K562 (cell line): ENCODE results near the gene HNMT. TPM values are rescaled to one million over a fixed set of nuclear protein-coding genes. Genes with fewer than 3 reads are reported as not detected.

Experiments
- ATAC-seq: fragments of 200-7000 bp; cut with Tn5 transposase; 3 replicates; pipeline ENCODE4 v1.9.1; 2020; ENCODE audit warnings: moderate library complexity
- BruUV-seq: library from RNA; stranded (reverse); fragments of 400-500 nt; replicated peaks from 2 replicates; lab custom pipeline; 2021; lab: Mats Ljungman, UMichigan
- CTCF ChIA-PET: fragments of 300-600 bp; formaldehyde crosslinking; extraction: SDS; loops from one replicate; lab custom pipeline; 2021; ENCODE audit warnings: low intra/inter-chr PET ratio; lab: Yijun Ruan, JAX
- POLR2A ChIA-PET: fragments of 300-600, 350-650 bp; sonication (Branson Sonifier 250); formaldehyde crosslinking; extraction: SDS; loops from one replicate; lab custom pipeline; 2021; ENCODE audit warnings: antibody characterized with exemption, inconsistent platforms; lab: Yijun Ruan, JAX
- DNase-seq, 4 experiments: peaks; one replicate each; pipeline versions ENCODE4 v3.0.0 to v3.0.0-alpha.2; 2011 to 2018; ENCODE audit warnings: low spot score in 3 of 4, mixed read lengths in 3 of 4; ENCODE audit errors: extremely low read depth in 1 of 4
- FAIRE-seq: peaks from 2 replicates; lab custom pipeline; 2011; peaks lifted over from hg19 to GRCh38; lab: Jason Lieb, UNC
- H2AFZ ChIP-seq: 2 replicates; pipeline ENCODE4 v1.6.0; 2011; ENCODE audit warnings: low read depth, low read length, control low read depth, inconsistent platforms
- H3K27ac ChIP-seq: fragments of 200-600 bp; 3 replicates; pipeline ENCODE4 v1.8.0; 2011; ENCODE audit warnings: low read depth, mild to moderate bottlenecking, control low read depth, inconsistent platforms, low read length, moderate library complexity, mixed read lengths; ENCODE audit errors: extremely low read depth
- H3K27me3 ChIP-seq, 2 experiments: fragments of 300-600 bp in 1 of 2; 2 replicates in 1 of 2; 3 replicates in 1 of 2; pipeline versions ENCODE4 v1.6.0 to v1.8.0; 2011; ENCODE audit warnings: inconsistent platforms in 2 of 2, low read length in 2 of 2, mild to moderate bottlenecking in 1 of 2, mixed read lengths in 1 of 2, moderate library complexity in 1 of 2; ENCODE audit not compliant: control insufficient read depth in 2 of 2, insufficient read depth in 2 of 2
- H3K36me3 ChIP-seq: fragments of 300-600 bp; 3 replicates; pipeline ENCODE4 v1.8.0; 2011; ENCODE audit warnings: mild to moderate bottlenecking, low read length, inconsistent platforms; ENCODE audit not compliant: control insufficient read depth, insufficient read depth
- H3K4me1 ChIP-seq, 2 experiments: fragments of 200-600 bp in 1 of 2; replicated peaks in 1 of 2; 2 replicates in 1 of 2; 3 replicates in 1 of 2; pipeline versions ENCODE4 v1.5.1 to v1.8.0; 2011; ENCODE audit warnings: inconsistent platforms in 2 of 2, low read length in 2 of 2, mild to moderate bottlenecking in 1 of 2, mixed read lengths in 1 of 2, moderate library complexity in 1 of 2; ENCODE audit not compliant: control insufficient read depth in 2 of 2, insufficient read depth in 2 of 2
- H3K4me2 ChIP-seq: 2 replicates; pipeline ENCODE4 v1.6.1; 2011; ENCODE audit warnings: low read length, control low read depth, inconsistent platforms, mixed read lengths; ENCODE audit not compliant: insufficient read depth
- H3K4me3 ChIP-seq: fragments of 200-600 bp; sonication (generic), shearing (Covaris generic); 2 replicates; pipeline ENCODE4 v1.5.1; 2016; ENCODE audit warnings: control low read depth, inconsistent platforms
- H3K79me2 ChIP-seq: fragments of 200-600 bp; 3 replicates; pipeline ENCODE4 v1.8.0; 2011; ENCODE audit warnings: low read length, inconsistent platforms; ENCODE audit not compliant: control insufficient read depth, insufficient read depth
- H3K9ac ChIP-seq, 2 experiments: 2 replicates each; pipeline versions ENCODE4 v1.6.0 to v1.6.1; 2011; ENCODE audit warnings: low read depth in 2 of 2, low read length in 2 of 2, control low read depth in 1 of 2, inconsistent platforms in 1 of 2, mild to moderate bottlenecking in 1 of 2, mixed read lengths in 1 of 2; ENCODE audit not compliant: insufficient read depth in 1 of 2
- H3K9me1 ChIP-seq: one replicate; pipeline ENCODE4 v1.6.0; 2011; ENCODE audit warnings: inconsistent platforms, mild to moderate bottlenecking, low read length, moderate library complexity; ENCODE audit not compliant: control insufficient read depth, insufficient read depth
- H3K9me3 ChIP-seq: replicated peaks from 2 replicates; pipeline ENCODE4 v1.5.1; 2011; ENCODE audit warnings: low read depth, low read length, inconsistent platforms; ENCODE audit not compliant: control insufficient read depth, insufficient read depth
- H4K20me1 ChIP-seq: replicated peaks from 2 replicates; pipeline ENCODE4 v1.6.1; 2011; ENCODE audit warnings: low read length, inconsistent platforms, mixed read lengths; ENCODE audit not compliant: control insufficient read depth, insufficient read depth
- ARID1B ChIP-seq: fragments of 450-650 bp; IDR thresholded peaks from 2 replicates; pipeline ENCODE4 v1.6.1; 2016; ENCODE audit warnings: antibody characterized with exemption, mild to moderate bottlenecking, inconsistent platforms
- BCLAF1 ChIP-seq, 2 experiments: fragments of 450-650 bp in 1 of 2; IDR thresholded peaks; 2 replicates each; pipeline ENCODE4 v1.6.1; 2011 to 2017; ENCODE audit warnings: low read depth in 2 of 2, antibody characterized with exemption in 1 of 2, borderline replicate concordance in 1 of 2, low read length in 1 of 2, mild to moderate bottlenecking in 1 of 2, mixed read lengths in 1 of 2; ENCODE audit not compliant: control insufficient read depth in 1 of 2
- BCOR ChIP-seq: fragments of 450-650 bp; IDR thresholded peaks from 2 replicates; pipeline ENCODE4 v1.6.1; 2016
- CBFA2T2 ChIP-seq: fragments of 450-650 bp; conservative IDR thresholded peaks from 2 replicates; pipeline ENCODE4 v1.6.1; 2017; ENCODE audit warnings: mild to moderate bottlenecking
- CBFA2T3 ChIP-seq: fragments of 450-650 bp; IDR thresholded peaks from 2 replicates; pipeline ENCODE4 v1.6.1; 2017
- CCNT2 ChIP-seq: IDR thresholded peaks from 2 replicates; pipeline ENCODE4 v1.6.1; 2011; ENCODE audit warnings: borderline replicate concordance, low read depth, mild to moderate bottlenecking, moderate library complexity, mixed read lengths, low read length; ENCODE audit not compliant: insufficient read length; ENCODE audit errors: extremely low read depth
- GABPB2 ChIP-seq: fragments of 250-450 bp; sonication (Bioruptor Pico); conservative IDR thresholded peaks from 2 replicates; pipeline ENCODE4 v1.5.1; 2021; ENCODE audit warnings: mild to moderate bottlenecking
- NFIC ChIP-seq: fragments of 450-650 bp; IDR thresholded peaks from 2 replicates; pipeline ENCODE4 v1.6.1; 2017; ENCODE audit warnings: mild to moderate bottlenecking, inconsistent platforms
- NR2C1 ChIP-seq, 2 experiments: fragments of 450-650 bp; IDR thresholded peaks; 2 replicates each; pipeline ENCODE4 v1.6.1; 2017; ENCODE audit warnings: mild to moderate bottlenecking in 2 of 2, antibody characterized with exemption in 1 of 2, inconsistent platforms in 1 of 2, missing compliant biosample characterization in 1 of 2, missing genetic modification characterization in 1 of 2
- RBFOX2 ChIP-seq: fragments of 200-400 bp; formaldehyde crosslinking; IDR thresholded peaks from 2 replicates; pipeline ENCODE4 v1.6.1; 2017; ENCODE audit warnings: low read depth, mild to moderate bottlenecking, low read length, moderate library complexity
- TAF1 ChIP-seq: IDR thresholded peaks from 2 replicates; pipeline ENCODE4 v1.6.1; 2011; ENCODE audit warnings: mild to moderate bottlenecking, low read length, moderate library complexity; ENCODE audit not compliant: insufficient read depth, control insufficient read depth, severe bottlenecking; ENCODE audit errors: extremely low read depth
- TGIF2 ChIP-seq: sonication (generic); formaldehyde crosslinking; IDR thresholded peaks from 2 replicates; pipeline ENCODE4 v1.8.1; 2022; ENCODE audit warnings: mild to moderate bottlenecking, missing genetic modification reagents, moderate library complexity
- USF1 ChIP-seq: sonication (generic); formaldehyde crosslinking; IDR thresholded peaks from 2 replicates; pipeline ENCODE4 v1.9.0; 2022; ENCODE audit warnings: mild to moderate bottlenecking, missing genetic modification reagents
- VEZF1 ChIP-seq: fragments of 200-800 bp; sonication (Bioruptor generic); IDR thresholded peaks from 2 replicates; pipeline ENCODE4 v1.6.1; 2017; ENCODE audit warnings: missing genetic modification characterization, missing compliant biosample characterization
- WGBS: fragments of 100-300 bp; shearing (Covaris generic); methylation state at CpG from one replicate; pipeline ENCODE4 v1.1.6; 2016; ENCODE audit warnings: low coverage, mixed read lengths; ENCODE audit not compliant: insufficient coverage; ENCODE audit errors: missing lambda C conversion rate; 5-methylcytosine and 5-hydroxymethylcytosine counted together
- in situ Hi-C: fragments of 300-500 bp; cut with MboI; formaldehyde crosslinking; loops from 4 replicates; pipeline ENCODE4 v1.15.0; 2018; ENCODE audit warnings: inconsistent platforms, mixed read lengths
- intact Hi-C: fragments of 100-400 bp; cut with micrococcal nuclease; formaldehyde crosslinking; loops from 2 replicates; pipeline ENCODE4 v1.14.2; 2022
- polyA plus RNA-seq, 8 experiments: library from polyadenylated mRNA; depleted of rRNA in 4 of 8; stranded (reverse) in 5 of 8; unstranded in 3 of 8; fragments of >200 nt; fragmentation: Nextera tagmentation in 2 of 8; fragmentation: Illumina TruSeq in 1 of 8; extraction: Ambion mirVana in 2 of 8; extraction: Trizol in 1 of 8; gene quantifications; 2 replicates each; pipeline versions ENCODE4 v1.2.1 to v1.2.3, GENCODE V29; 2011 to 2014; ENCODE audit warnings: inconsistent platforms in 1 of 8, missing spikeins in 1 of 8
- total RNA-seq, 7 experiments: library from RNA; depleted of rRNA in 6 of 7; stranded (reverse); fragments of >200 nt in 6 of 7; fragmentation: Illumina TruSeq in 2 of 7; extraction: Trizol in 2 of 7; gene quantifications; 2 replicates each; pipeline versions ENCODE4 v1.2.1 to v1.2.3, GENCODE V29; 2011 to 2021; ENCODE audit warnings: low replicate concordance in 1 of 7

HNMT gene
- total and polyA plus RNA-seq, 9 of the 15 experiments (the other 6 are each of a cell fraction or from before 2014, with no cell fraction given): 3.1 to 10.9 (median 5.3) TPM

GRCh38 chr2:137964859-137965459 lies 686 bp downstream of the HNMT start:
- peak overlapping the region; percentile 94 for H2AFZ ChIP-seq
- TF ChIP-seq CBFA2T3 (peak; percentile 13; the same call in 1 of the 2 replicates), NFIC (no peak; the same call in 1 of the 2 replicates), RBFOX2 (no peak), GABPB2 (no peak), TGIF2 (no peak), NR2C1 (IDR thresholded peaks at IDR 0.05) (no peak), NR2C1 (tag; IDR thresholded peaks at IDR 0.05) (no peak), ARID1B (peak; percentile 14), USF1 (no peak), BCLAF1 (IDR thresholded peaks at IDR 0.05; ENCODE audit: borderline replicate concordance in 1 of 2, control insufficient read depth in 1 of 2, low read depth in 2 of 2, low read length in 1 of 2) (no peak), VEZF1 (peak; percentile 1; the same call in 1 of the 2 replicates), BCOR (no peak), TAF1 (peak; percentile 4), CBFA2T2 (0 out of 2 replicates have a peak, but pooled peaks have one; percentile 4), CCNT2 (peak; percentile 5)

More at GRCh38 chr2:137964859-137965459, 686 bp downstream of the HNMT start:
- Histone ChIP-seq H3K27me3 (no peaks in the 10 kb centered on the region), H3K9ac (peak overlapping the region in 1 of 2 experiments; percentile 59; a peak in 3 of 4 replicates), H3K4me2 (peak overlapping the region; percentile 84), H3K36me3 (no peaks in the 10 kb centered on the region), H3K9me3 (no peaks in the 10 kb centered on the region), H4K20me1 (no peaks in the 10 kb centered on the region), H3K4me1 (peaks cover 3 to 16% of the 10 kb centered on the region in 2 experiments; a peak in 3 of 5 replicates), H3K27ac (peak overlapping the region; percentile 80; the same call in 2 of the 3 replicates), H3K9me1 (no peaks in the 10 kb centered on the region), H3K79me2 (no peaks in the 10 kb centered on the region), H3K4me3 (peak overlapping the region; percentile 38)
- ChIA-PET POLR2A (interaction anchor here (0.8 to 2.0 kb wide), 4 partner anchors 9 to 83 kb away, joined by 3 to 6 read pairs (median 4); no protein-coding TSS in a partner anchor), CTCF (interaction anchor here (0.6 to 0.7 kb wide), 2 partner anchors 18 to 298 kb away, joined by 4 read pairs; no protein-coding TSS in a partner anchor)
- 4% methylated on average over 3 of the region's 3 CpGs for WGBS
- in situ Hi-C loops: no loop called here
- BruUV-seq: no TSS peak
- no peak for DNase-seq
- intact Hi-C loops: loop anchor here (2.0 kb wide), 1 partner anchor 94 kb away; no protein-coding TSS in a partner anchor
- ATAC-seq: no peak
- no peak for FAIRE-seq
